HCEC 1CT (cell line): ENCODE results near the gene MED19.
"Not testable (repeated sequence)": the region's sequence is repeated elsewhere in the genome, so short reads cannot be mapped to it uniquely, and the experiment has no call there.

Experiments
- DNase-seq: peaks from one replicate; pipeline ENCODE4 v3.0.0-alpha.2; 2017

MED19 gene

GRCh38 chr11:57711414-57712255 is at the start of gene MED19:
TSS of gene MED19 (minus strand) at chr11:57712215. CDS start at chr11:57712179, 36 bp downstream.
- DNase-seq: peak; percentile 57

GRCh38 chr11:57758174-57758573 is 46.2 kb upstream of the MED19 start:
- no peak for DNase-seq

GRCh38 chr11:57752954-57753353 is 40.9 kb upstream of the MED19 start:
- no peak for DNase-seq

GRCh38 chr11:57751676-57752253 is 39.8 kb upstream of the MED19 start, which contains the start of gene BTBD18:
TSS of gene BTBD18 (minus strand) at chr11:57751819. CDS start at chr11:57751188, 631 bp downstream.
- peak; percentile 42 for DNase-seq

- DNase-seq: no peak
These were observed 39.2 kb upstream of the MED19 start for GRCh38 chr11:57751176-57751575.

GRCh38 chr11:57746920-57747319 is 34.9 kb upstream of the MED19 start:
- DNase-seq: no peak

- no peak for DNase-seq
These were observed 33.2 kb upstream of the MED19 start for GRCh38 chr11:57745206-57745605.

GRCh38 chr11:57744357-57744756 is 32.3 kb upstream of the MED19 start:
- DNase-seq: no peak

GRCh38 chr11:57742087-57742452 is 30.1 kb upstream of the MED19 start:
- no peak for DNase-seq

- peak; percentile 97 for DNase-seq
These were observed 29.4 kb upstream of the MED19 start, which contains the start of gene SELENOH for GRCh38 chr11:57741132-57742086. TSS of gene SELENOH (plus strand) at chr11:57741491. CDS start at chr11:57741596, 105 bp downstream.

- DNase-seq: no peak
These were observed 23.7 kb upstream of the MED19 start for GRCh38 chr11:57735619-57736298.

- DNase-seq: no peak
These were observed 20.6 kb upstream of the MED19 start for GRCh38 chr11:57732661-57733060.

GRCh38 chr11:57729479-57729878 is 17.5 kb upstream of the MED19 start:
- no peak for DNase-seq

- no peak for DNase-seq
These were observed 16.8 kb upstream of the MED19 start for GRCh38 chr11:57728829-57729228.

GRCh38 chr11:57727185-57727584 is 15.2 kb upstream of the MED19 start:
- DNase-seq: no peak

GRCh38 chr11:57716726-57717125 is 4.7 kb upstream of the MED19 start:
- not testable (repeated sequence) for DNase-seq

GRCh38 chr11:57713835-57714234 is 1.8 kb upstream of the MED19 start:
- DNase-seq: no peak

- peak; percentile 100 for DNase-seq
These were observed 488 bp upstream of the MED19 start, which contains the start of gene TMX2 for GRCh38 chr11:57712256-57713150. TSS of gene TMX2 (plus strand) at chr11:57712593. CDS start at chr11:57712619, 26 bp downstream.

- no peak for DNase-seq
These were observed 2.1 kb downstream of the MED19 start for GRCh38 chr11:57709802-57710367.

- DNase-seq: not testable (repeated sequence)
These were observed 6.6 kb downstream of the MED19 start for GRCh38 chr11:57705432-57705831.

GRCh38 chr11:57704932-57705331 is 7.1 kb downstream of the MED19 start:
- no peak for DNase-seq
